Nasal cavity respiratory epithelium epithelial cell of viscerocranial mucosa (primary cell): ENCODE data around the gene PFN1. TPM values are rescaled to one million over a fixed set of nuclear protein-coding genes. Genes with fewer than 3 reads are reported as not detected.

Source experiments
- total RNA-seq: library from RNA; depleted of rRNA; stranded (reverse); fragments of >200 nt; gene quantifications from 2 replicates; pipeline ENCODE4 v1.2.3, GENCODE V29; 2014

Gene PFN1
- total RNA-seq = 416 and 612 TPM in 2 replicates

DNA sequence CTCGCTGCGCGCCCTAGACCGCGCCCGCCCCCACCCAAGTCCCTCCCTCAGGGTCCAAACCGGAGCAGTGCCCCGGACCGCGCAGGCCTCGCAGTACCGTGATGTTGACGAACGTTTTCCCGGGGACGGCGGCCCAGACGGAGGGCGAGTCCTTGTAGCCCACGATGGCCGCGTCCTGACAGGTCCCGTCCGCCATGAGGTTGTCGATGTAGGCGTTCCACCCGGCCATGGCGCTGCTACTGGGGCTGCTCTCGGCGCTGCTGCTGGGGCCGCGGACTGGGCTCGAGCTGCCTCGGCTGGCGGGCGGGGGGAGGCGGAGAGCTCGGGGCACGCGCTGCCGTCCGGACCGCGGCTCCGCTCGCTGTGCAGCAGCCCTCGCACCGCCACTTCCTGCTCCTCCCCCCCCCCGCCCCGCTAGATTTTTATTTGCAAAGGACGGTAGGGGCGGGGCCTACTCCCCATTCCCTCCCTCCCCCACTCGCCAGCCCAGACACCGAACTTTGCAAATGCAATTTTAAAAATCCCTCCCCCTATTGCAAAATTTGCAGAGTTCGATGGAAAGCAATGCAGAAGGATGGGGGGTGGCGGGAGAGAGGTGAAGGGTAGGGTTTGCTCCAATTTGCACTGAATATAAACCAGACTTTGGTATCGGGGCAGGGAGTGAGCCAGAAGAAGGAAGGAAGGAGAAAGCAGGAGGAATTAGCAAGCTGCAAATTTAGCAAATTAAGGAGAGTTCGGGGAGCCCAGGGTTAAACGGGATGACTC, at the start of gene PFN1:
TSS of gene PFN1 (minus strand) at position 365 of the 765 bp plus-strand sequence. CDS start at position 229, 136 bp downstream.

GRCh38 chr17:4997302-4998026, 49.1 kb upstream of the PFN1 start, which contains the start of the genes INCA1 and KIF1C:
Gene INCA1 (minus strand): TSS chr17:4997522. CDS start chr17:4994437, 3,085 bp downstream.
Gene KIF1C (plus strand): TSS chr17:4997950. CDS start chr17:5000247, 2,297 bp downstream.

GRCh38 chr17:4986951-4987766, 38.8 kb upstream of the PFN1 start, which contains the start of gene CAMTA2:
Gene CAMTA2 (minus strand): TSS chr17:4987675. CDS start chr17:4986222, 1,453 bp downstream.

DNA sequence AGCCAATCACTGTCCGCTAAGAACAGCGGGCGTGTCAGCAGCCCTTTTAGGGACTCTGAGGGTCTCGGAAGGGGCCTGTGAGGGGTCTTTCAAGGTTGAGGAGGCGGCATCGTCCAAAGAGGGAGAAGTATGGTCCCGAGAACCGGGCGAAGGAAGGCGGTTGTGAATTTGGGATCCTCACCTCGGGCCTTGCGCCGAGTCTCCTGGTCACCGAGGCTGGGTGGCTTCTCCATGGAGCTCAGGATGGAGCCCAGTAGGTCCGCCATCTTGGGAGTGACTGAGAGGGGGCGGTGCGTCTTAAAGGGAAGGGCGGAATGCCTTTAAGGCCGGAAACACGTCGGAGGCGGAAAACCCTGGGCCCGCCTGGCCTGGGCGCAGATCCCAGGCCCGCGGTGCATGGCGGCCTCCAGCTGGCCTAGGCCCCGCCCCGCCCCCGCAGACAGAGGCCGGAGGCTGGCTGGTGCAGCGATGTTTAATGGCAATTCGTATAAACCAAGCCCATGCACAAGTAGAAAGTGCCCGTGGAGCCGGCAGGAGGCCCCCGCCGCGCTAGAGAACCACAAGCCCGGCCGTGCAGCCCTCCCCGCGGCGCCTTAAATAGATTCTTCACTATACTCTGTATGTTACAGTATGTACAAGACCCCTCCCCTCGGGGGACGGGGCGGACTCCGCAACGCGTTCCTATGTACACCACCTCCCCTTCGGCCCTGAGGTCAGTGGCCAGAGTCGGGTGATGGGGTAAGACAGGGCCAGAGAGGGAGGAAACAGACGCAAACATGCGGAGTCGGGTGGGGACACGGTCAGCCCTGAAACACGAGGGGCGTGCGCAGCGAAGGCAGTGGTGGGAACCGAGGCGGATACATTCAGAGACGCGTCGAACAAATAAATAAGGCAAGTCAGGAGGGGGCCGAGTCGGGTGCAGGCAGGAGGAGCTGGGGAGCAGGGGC, 19.5 kb upstream of the PFN1 start, which contains the start of gene SPAG7:
TSS of gene SPAG7 (minus strand) at position 279 of the 947 bp plus-strand sequence. CDS start at position 266, 13 bp downstream.

GRCh38 chr17:4950746-4951204, 2.4 kb upstream of the PFN1 start, which contains the start of gene ENO3:
Gene ENO3 (plus strand): TSS chr17:4951119. CDS start chr17:4951830, 711 bp downstream.

DNA sequence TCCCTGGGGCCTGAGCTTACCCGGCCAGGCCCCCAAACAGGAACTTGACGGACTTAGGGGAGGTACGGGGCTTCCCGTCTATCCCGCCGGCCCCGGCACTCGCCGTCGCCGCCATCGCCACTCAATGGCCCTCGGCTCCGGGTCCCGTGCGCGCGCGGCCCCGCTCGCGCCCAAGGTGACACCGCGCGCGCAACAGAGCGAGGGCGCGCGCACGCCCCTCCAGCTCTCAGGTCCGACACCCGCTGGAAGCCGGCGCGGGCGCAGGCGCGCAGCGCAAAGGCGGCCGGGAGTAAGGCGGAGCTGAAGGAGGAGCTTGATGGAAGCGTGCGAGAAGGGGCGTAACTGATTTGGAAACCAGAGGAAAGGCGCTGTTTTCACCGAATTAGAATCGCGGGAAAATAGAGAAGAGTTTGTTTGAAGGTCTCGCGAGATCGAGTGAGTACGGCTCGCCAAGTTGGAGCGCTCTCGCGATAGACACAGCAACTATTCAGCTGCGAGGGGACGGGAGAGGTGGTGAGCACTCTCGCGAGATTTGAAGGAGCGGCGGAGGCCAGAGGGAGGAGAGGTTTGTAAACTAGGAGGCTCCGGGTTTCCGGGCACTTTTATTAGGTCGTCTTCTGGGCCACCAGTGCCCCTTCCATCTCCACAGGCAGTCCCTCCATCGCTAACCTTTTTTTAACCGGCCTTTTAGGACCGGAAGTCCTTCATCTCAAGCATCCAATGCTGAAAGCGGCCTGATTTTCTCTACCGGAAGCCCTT, 8.4 kb downstream of the PFN1 start, which contains the start of the genes RNF167 and SLC25A11:
TSS of gene RNF167 (plus strand) at position 473 of the 759 bp plus-strand sequence. CDS start 642 bp downstream, outside the sequence.
TSS of gene SLC25A11 (minus strand) at position 251 of the 759 bp plus-strand sequence. CDS start at position 115, 136 bp downstream.

DNA sequence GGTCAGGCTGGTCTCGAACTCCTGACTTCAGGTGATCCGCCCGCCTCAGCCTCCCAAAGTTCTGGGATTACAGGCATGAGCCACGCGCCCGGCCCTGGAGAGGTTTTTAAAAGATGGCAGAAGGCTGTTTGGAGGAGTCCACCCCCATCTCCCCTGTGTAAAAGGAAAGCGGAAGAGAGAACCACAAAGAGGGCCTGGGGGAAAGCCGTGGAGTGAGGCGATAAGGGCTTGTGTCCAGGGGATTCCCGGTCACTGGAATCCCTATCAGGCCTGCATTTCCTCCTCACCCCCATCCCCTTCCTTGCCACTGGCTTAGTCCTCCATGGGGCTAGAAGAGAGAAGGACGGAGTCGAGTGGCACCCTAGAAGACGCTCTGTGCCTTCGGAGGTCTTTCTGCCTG, 16.4 kb downstream of the PFN1 start, which contains the start of gene GP1BA:
TSS of gene GP1BA (plus strand) at position 315 of the 400 bp plus-strand sequence. CDS start 328 bp downstream, outside the sequence.

DNA sequence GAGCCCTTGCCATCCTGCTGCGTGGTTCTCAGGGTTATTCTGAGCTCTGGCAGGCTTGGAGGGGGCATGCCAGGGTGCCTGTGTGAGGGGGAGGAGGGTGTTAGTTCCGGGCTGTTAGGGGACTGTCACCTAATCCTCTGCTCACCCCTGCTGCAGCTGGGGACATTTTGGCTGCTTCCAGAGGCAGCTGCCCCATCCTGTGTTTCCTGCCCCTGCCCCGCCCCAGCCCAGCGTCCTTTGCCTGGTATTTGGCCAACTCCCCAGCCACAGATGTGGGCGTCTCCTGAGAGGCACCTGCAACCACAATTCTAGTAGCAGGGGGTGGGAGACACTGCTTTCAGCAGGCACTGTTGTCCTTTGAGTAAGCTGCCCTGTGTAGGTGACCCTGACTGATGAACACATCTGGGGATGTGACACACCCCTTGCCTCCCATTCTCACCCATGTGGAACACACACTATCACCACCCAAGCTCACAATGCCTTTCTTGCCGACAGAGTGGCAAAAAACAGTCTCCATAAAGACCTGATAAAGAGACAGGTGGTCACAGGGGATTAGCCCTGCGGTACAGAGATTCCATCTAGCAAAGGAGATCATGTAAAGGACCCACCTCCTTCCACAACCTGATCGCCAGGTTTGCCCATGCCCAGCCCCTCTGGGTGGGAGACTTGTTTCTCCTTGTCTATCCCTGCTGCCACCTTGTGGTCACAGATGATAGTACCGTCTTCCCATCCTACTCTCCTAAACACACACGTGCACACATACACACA, 45.1 kb downstream of the PFN1 start, which contains the start of gene CHRNE:
TSS of gene CHRNE (minus strand) at position 48 of the 768 bp plus-strand sequence. CDS start at position 13, 35 bp downstream.

DNA sequence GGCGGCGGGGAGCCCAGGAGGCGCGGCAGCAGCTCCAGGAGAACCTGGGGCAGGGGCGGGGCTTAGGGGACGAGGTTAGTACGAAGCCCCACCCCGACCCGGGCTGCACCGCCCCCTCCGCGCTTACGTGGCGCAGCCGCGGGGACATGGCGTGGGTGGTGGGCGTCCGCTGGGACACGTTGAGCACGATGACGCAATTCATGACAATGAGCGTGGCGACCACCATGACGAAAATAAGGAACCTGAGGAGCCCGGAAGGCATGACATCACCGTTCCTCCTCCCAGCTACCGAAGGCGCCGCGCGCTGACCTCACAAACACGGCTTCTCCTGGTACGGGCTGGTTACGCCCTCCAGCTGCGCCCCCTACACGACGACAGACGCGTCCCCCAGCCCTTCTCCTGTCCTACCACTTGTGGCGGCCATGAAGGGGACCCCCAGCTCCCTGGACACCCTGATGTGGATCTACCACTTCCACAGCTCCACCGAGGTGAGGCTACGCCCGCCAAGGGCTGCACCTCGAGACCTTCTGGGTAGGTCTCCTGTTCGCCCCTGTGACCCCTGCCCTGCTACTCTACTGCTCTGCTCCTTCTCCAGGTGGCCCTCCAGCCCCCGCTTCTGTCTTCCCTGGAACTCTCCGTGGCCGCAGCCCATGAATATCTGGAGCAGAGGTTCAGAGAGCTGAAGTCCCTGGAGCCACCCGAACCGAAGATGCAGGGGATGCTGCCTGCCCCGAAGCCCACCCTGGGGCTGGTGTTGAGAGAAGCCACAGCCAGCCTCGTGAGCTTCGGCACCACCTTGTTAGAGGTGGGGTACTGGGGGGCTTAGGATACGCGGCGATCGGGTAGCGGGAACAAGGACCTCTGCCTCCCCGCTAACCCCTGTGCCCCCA, 48.7 kb downstream of the PFN1 start, which contains the start of gene C17orf107:
TSS of gene C17orf107 (plus strand) at position 196 of the 890 bp plus-strand sequence. CDS start at position 423, 227 bp downstream.

Other genes starting within 250 kb of the PFN1 start
- 22.6 and 41.9 TPM in 2 replicates for gene PELP1, start 244.4 kb downstream of the PFN1 start, total RNA-seq
- gene ARRB2, start 237.9 kb downstream of the PFN1 start, total RNA-seq = 5.8 and 5.9 TPM in 2 replicates
- gene MED11, start 217.1 kb downstream of the PFN1 start, total RNA-seq = 8.0 and 10.3 TPM in 2 replicates
- 0.34 and 1.2 TPM in 2 replicates for gene ZMYND15, start 208.7 kb downstream of the PFN1 start, total RNA-seq
- gene CXCL16, start 208.6 kb downstream of the PFN1 start, total RNA-seq = 23.2 and 37.5 TPM in 2 replicates
- not detected in 2 replicates for gene TM4SF5, start 176.6 kb downstream of the PFN1 start, total RNA-seq
- 0.68 and 1.00 TPM in 2 replicates for gene VMO1, start 162.2 kb downstream of the PFN1 start, total RNA-seq
- gene GLTPD2, start 159.6 kb downstream of the PFN1 start, total RNA-seq = not detected in 2 replicates
- 83.6 and 122 TPM in 2 replicates for gene PSMB6, start 152.4 kb downstream of the PFN1 start, total RNA-seq
- gene PLD2, start 141.4 kb downstream of the PFN1 start, total RNA-seq = 29.0 and 38.2 TPM in 2 replicates
- 76.9 and 223 TPM in 2 replicates for gene MINK1, start 115.2 kb downstream of the PFN1 start, total RNA-seq
- gene C17orf107, start 49.0 kb downstream of the PFN1 start, total RNA-seq = 3.1 and 4.4 TPM in 2 replicates
- 0.21 TPM in 1 of 2 replicates, not detected in the other for gene CHRNE, start 45.4 kb downstream of the PFN1 start, total RNA-seq
- gene GP1BA, start 16.3 kb downstream of the PFN1 start, total RNA-seq = not detected in 2 replicates
- gene SLC25A11, start 8.5 kb downstream of the PFN1 start, total RNA-seq = 49.2 and 54.0 TPM in 2 replicates
- gene RNF167, start 8.3 kb downstream of the PFN1 start, total RNA-seq = 23.9 and 35.8 TPM in 2 replicates
- gene ENO3, start 2.6 kb upstream of the PFN1 start, total RNA-seq = 1.4 and 1.9 TPM in 2 replicates
- gene SPAG7, start 19.3 kb upstream of the PFN1 start, total RNA-seq = 42.6 and 48.9 TPM in 2 replicates
- gene CAMTA2, start 39.1 kb upstream of the PFN1 start, total RNA-seq = 7.9 and 15.8 TPM in 2 replicates
- under 0.01 and 0.21 TPM in 2 replicates for gene INCA1, start 49.0 kb upstream of the PFN1 start, total RNA-seq
- gene KIF1C, start 49.4 kb upstream of the PFN1 start, total RNA-seq = 102 and 188 TPM in 2 replicates
- 0.50 and 0.68 TPM in 2 replicates for gene SLC52A1, start 86.9 kb upstream of the PFN1 start, total RNA-seq
- gene ZFP3, start 129.9 kb upstream of the PFN1 start, total RNA-seq = 1.0 and 1.6 TPM in 2 replicates
- 7.5 and 13.3 TPM in 2 replicates for gene ZNF232, start 163.3 kb upstream of the PFN1 start, total RNA-seq
- not detected in 2 replicates for gene USP6, start 167.5 kb upstream of the PFN1 start, total RNA-seq
- 2.4 and 5.8 TPM in 2 replicates for gene ZNF594, start 243.3 kb upstream of the PFN1 start, total RNA-seq